Fibroblast of villous mesenchyme (primary cell): ENCODE data around the gene NADK. TPM values are rescaled to one million over a fixed set of nuclear protein-coding genes. Genes with fewer than 3 reads are reported as not detected.
"Not testable (repeated sequence)": the region's sequence is repeated elsewhere in the genome, so short reads cannot be mapped to it uniquely, and the experiment has no call there.

Experiments
- DNase-seq: peaks from one replicate; pipeline ENCODE4 v3.0.0-alpha.2; 2010; ENCODE audit warnings: low read depth
- H3K4me3 ChIP-seq: 2 replicates; pipeline ENCODE4 v1.5.1; 2011; ENCODE audit warnings: low read depth, mild to moderate bottlenecking, low read length
- CTCF ChIP-seq: IDR thresholded peaks from 2 replicates; pipeline ENCODE4 v1.5.1; 2012; ENCODE audit warnings: low read depth, mild to moderate bottlenecking, low read length; ENCODE audit not compliant: insufficient read depth
- total RNA-seq: library from RNA; depleted of rRNA; stranded (reverse); fragments of >200 nt; gene quantifications from 2 replicates; pipeline ENCODE4 v1.2.3, GENCODE V29; 2012

Gene NADK
- total RNA-seq, 1 donor: 44.0 TPM

- no peak overlapping the region for H3K4me3 ChIP-seq
- DNase-seq: no peak
- TF ChIP-seq CTCF: no peak
These were observed 24.0 kb downstream of the NADK start for GRCh38 chr1:1754051-1754815.

- H3K4me3 ChIP-seq: no peak overlapping the region
- no peak for DNase-seq
These were observed 24.7 kb downstream of the NADK start for GRCh38 chr1:1753607-1754005.

GRCh38 chr1:1752636-1753606 lies 25.3 kb downstream of the NADK start:
- no peak overlapping the region for H3K4me3 ChIP-seq
- no peak for TF ChIP-seq CTCF
- DNase-seq: no peak

More at GRCh38 chr1:1753607-1754005, 24.7 kb downstream of the NADK start:
- no peak for TF ChIP-seq CTCF

GRCh38 chr1:1752190-1752589 lies 26.1 kb downstream of the NADK start:
- H3K4me3 ChIP-seq: no peak overlapping the region
- DNase-seq: no peak
- TF ChIP-seq CTCF: no peak

- not testable (repeated sequence) for DNase-seq, H3K4me3 ChIP-seq
These were observed 28.3 kb downstream of the NADK start for GRCh38 chr1:1749941-1750340.

- H3K4me3 ChIP-seq: no peak overlapping the region
- no peak for DNase-seq
- no peak for TF ChIP-seq CTCF
These were observed 29.5 kb downstream of the NADK start for GRCh38 chr1:1748686-1749321.

GRCh38 chr1:1746566-1746909 lies 31.7 kb downstream of the NADK start:
- H3K4me3 ChIP-seq: peak overlapping the region; percentile 25
- not testable (repeated sequence) for DNase-seq

- DNase-seq: peak; percentile 85
- H3K4me3 ChIP-seq: peak overlapping the region; percentile 58
These were observed 32.4 kb downstream of the NADK start for GRCh38 chr1:1745651-1746565.

- H3K4me3 ChIP-seq, DNase-seq: not testable (repeated sequence)
These were observed 35.7 kb downstream of the NADK start for GRCh38 chr1:1742529-1742928.

GRCh38 chr1:1741013-1741412 lies 37.3 kb downstream of the NADK start:
- not testable (repeated sequence) for H3K4me3 ChIP-seq
- DNase-seq: peak; percentile 99
